Rectal smooth muscle tissue (tissue), 1 donor: ENCODE data around the gene LIMK1.

Experiments used
- H3K27ac ChIP-seq: one replicate; pipeline ENCODE4 v1.7.0; 2013; ENCODE audit warnings: low read depth, low read length, inconsistent platforms
- H3K27me3 ChIP-seq: one replicate; pipeline ENCODE4 v1.7.0; 2013; ENCODE audit warnings: low read length; ENCODE audit not compliant: control insufficient read depth, insufficient read depth
- H3K36me3 ChIP-seq: one replicate; pipeline ENCODE4 v1.7.0; 2013; ENCODE audit warnings: low read length; ENCODE audit not compliant: control insufficient read depth, insufficient read depth
- H3K4me1 ChIP-seq: one replicate; pipeline ENCODE4 v1.7.0; 2013; ENCODE audit warnings: low read length; ENCODE audit not compliant: control insufficient read depth, insufficient read depth
- H3K4me3 ChIP-seq: one replicate; pipeline ENCODE4 v1.7.0; 2013; ENCODE audit warnings: low read length
- H3K9ac ChIP-seq: one replicate; pipeline ENCODE4 v1.7.0; 2013; ENCODE audit warnings: low read length

Gene LIMK1

DNA sequence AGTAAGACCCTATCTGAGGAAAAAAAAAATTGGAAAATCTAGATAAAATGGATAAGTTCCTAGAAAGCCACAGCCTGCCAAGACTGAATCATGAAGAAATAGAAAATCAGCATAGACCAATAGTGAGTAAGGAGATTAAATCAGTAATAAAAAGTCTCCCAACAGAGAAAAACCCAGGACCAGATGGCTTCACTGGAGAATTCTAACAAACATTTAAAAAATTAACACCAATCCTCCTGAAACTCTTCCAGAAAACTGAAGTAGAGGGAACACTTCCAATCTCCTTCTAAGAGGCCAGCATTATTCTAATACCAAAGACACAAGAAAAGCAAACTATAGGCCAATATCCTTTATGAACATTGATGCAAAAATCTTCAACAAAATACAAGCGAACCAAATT, 8.8 kb upstream of the LIMK1 start:
- H3K9ac ChIP-seq, result no peak overlapping the region
- H3K36me3 ChIP-seq, result no peaks in the 10 kb centered on the region
- no peak overlapping the region for H3K4me3 ChIP-seq
- no peaks in the 10 kb centered on the region for H3K4me1 ChIP-seq
- no peak overlapping the region for H3K27ac ChIP-seq
- H3K27me3 ChIP-seq, result no peaks in the 10 kb centered on the region

DNA sequence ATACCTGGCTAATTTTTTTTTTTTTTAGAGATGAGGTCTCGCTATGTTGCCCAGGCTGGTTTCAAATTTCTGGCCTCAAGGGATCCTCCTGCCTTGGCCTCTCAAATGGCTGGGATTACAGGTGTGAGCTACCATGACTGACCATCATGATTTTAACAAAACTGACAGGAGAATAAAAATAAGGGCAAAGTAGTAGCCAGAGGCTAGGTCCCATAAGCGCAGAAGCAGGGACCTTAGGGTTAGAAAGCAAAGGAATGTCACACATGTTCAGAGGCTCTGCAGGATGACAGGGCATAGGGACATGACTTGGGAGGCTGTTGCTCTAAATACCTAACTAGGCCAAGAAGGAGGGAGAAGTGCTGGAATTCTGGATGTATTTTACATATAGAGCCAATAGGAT, 5.1 kb upstream of the LIMK1 start:
- H3K9ac ChIP-seq, result no peak overlapping the region
- H3K4me1 ChIP-seq, result peaks cover 4% of the 10 kb centered on the region
- no peaks in the 10 kb centered on the region for H3K36me3 ChIP-seq
- no peak overlapping the region for H3K27ac ChIP-seq
- H3K4me3 ChIP-seq, result no peak overlapping the region
- H3K27me3 ChIP-seq, result no peaks in the 10 kb centered on the region

DNA sequence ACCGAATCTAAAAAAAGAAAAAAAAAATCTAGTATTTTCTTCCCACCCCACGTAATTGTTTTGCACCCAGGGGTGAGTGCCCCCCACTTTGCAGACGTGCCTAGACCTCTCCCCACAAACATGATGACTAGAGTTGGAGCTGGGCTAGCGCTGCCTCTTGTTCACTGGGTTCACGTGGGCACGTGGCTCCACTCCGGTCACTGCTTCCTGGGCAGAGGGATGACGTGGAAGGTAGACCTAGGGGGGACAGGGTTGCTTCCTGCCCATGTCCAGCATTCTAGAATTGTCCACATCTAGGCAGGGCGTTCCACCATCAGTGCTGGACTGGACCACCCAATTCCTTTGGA, 861 bp upstream of the LIMK1 start:
- Histone ChIP-seq H3K27me3 (no peaks in the 10 kb centered on the region), H3K4me3 (no peak overlapping the region)

DNA sequence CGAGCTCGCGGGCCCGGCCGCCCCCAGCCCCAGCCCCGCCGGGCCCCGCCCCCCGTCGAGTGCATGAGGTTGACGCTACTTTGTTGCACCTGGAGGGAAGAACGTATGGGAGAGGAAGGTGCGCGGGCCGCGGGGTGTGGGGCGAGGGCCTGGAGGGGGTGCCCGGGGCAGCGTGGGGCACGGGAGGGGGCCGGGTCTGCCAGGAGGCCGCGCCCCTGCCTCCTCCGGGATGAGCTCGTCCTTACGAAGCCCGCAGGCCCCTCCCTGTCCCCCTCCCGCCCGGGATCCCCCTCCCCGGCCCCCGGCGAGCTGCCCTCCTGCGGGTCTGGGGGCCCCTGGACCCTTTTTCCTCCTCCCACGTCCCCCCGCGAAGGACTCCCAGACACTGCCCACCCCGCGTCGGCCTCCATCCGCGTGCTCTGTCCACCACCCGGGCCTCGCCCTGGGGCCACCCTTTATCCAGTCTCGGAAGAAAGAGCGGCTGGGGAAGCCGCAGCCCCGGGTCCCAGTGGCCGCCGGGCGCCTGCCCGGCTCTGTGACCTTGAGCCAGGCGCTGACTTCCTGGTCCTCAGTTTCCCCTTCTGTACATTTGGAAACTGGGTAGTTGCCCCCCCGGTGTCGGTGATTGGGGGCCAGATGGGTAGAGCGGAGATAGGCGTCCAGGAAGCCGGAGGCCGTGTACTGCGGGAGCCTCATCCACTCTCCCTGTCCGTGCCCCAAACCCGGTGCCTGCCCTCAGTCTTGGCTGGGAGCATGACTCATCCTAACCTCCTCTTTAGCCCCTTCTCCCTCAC, 521 bp downstream of the LIMK1 start:
- no peaks in the 10 kb centered on the region for H3K27me3 ChIP-seq
- peaks cover 9% of the 10 kb centered on the region for H3K4me1 ChIP-seq
- H3K9ac ChIP-seq, result peak overlapping the region; percentile 14
- H3K36me3 ChIP-seq, result no peaks in the 10 kb centered on the region
- peak overlapping the region; percentile 61 for H3K4me3 ChIP-seq
- no peak overlapping the region for H3K27ac ChIP-seq

More for the DNA sequence above, 861 bp upstream of the LIMK1 start:
- Histone ChIP-seq H3K27ac (no peak overlapping the region), H3K36me3 (no peaks in the 10 kb centered on the region), H3K9ac (no peak overlapping the region), H3K4me1 (peaks cover 9% of the 10 kb centered on the region)

DNA sequence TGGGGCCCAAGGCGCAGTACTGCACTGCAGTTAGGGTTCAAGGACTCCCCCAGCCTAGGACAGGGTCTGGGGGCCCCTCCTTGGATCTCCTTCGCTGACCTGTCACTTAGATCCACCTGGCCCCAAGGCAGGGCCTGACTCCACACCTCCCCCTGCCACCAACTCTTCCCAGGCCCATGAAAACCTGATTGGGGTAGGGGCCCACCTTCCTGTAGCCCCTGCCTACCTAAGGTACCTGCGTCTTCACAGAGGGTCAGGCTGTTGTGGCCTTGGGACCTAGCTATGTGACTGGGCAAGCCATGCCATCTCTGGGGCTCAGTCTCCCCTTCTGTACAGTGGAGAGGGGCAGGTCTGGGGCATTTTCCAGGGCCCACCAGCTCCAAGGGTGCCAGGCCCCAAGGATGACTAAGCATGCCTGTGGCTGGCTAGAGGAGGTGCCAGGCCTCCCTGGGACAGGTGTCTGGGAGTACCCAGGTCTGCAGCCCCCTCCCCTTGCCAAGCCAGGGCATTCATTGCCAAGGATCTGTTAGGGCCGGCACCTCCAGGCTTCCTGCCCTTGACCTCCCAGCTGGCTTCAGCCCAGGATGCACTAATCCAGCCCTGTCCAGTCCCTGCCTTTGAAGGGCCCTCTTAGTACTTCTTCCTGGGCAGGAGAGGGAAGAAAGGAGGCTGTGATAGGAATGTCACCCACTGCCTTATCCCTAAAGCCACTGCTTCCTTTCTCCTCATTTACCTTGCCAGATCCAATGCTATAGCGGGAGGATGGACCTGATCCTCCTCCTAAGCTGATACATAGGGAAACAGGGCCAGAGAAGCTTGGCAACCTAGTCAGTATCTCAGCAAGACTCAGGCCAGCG, 1.3 kb downstream of the LIMK1 start:
- H3K4me3 ChIP-seq, result peak overlapping the region; percentile 61
- H3K4me1 ChIP-seq, result peaks cover 9% of the 10 kb centered on the region
- H3K27ac ChIP-seq, result no peak overlapping the region
- no peaks in the 10 kb centered on the region for H3K36me3 ChIP-seq
- no peaks in the 10 kb centered on the region for H3K27me3 ChIP-seq
- H3K9ac ChIP-seq, result peak overlapping the region; percentile 14

DNA sequence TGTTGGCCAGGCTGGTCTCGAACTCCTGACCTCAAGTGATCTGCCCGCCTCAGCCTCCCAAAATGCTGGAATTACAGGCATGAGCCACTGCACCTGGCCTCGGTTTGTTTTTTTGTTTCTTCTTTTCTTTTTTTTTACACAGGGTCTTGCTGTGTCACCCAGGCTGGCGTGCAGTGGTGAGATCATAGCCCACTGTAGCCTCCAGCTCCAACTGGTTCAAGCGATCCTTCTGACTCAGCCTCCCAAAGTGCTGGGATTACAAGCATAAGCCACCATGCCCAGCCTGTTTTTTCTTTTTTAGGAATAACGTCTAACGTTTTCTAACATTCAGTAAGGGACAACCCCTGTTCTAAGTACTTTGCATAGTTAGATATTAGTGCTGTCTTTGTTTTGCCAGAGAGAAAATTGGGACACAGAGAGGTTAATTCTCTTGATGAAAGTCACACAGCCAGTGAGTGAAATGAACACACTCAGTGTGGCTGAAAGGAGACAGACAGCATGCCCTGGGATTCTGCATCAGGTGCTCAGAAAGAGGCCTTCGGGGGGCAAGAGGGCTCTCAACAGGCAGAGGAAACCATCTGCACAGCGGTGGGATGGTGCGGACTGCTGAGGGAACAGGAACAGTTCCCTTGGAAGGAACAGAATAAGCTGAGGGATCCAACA, 4.3 kb downstream of the LIMK1 start:
- Histone ChIP-seq H3K4me1 (peaks cover 9% of the 10 kb centered on the region), H3K27me3 (no peaks in the 10 kb centered on the region), H3K27ac (no peak overlapping the region), H3K36me3 (no peaks in the 10 kb centered on the region), H3K9ac (no peak overlapping the region), H3K4me3 (no peak overlapping the region)

DNA sequence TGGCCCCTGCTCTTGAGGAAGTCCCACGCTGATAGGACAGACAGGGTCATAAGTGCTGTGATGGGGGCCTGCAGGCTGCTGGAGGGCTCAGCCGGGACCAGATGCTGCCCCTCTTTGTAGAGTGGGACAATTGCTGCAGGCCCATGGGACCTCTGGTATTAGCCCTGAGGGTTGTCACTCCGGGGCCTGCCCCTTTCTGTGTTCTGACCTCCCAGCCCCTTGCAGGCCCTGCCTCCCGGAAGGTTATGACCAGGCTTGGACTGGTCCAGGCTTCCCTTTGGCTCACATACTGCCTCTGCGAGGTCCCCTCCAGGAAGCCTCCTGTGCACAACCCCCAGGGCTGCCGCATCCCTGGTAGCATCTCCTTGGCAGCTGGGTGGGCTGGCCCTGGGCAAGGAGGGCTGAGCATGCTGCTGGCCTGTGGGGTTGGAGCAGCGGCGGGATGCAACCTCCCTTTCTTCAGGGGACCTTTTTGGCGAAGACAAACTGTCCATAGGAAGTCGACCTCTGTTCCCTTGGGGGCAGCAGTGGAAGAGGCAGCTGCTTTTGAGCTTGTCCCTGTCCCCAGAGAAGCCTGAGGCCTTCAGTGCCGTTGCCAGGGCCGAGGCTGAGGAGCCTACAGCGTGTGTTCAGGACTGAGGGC, 8.8 kb downstream of the LIMK1 start:
- Histone ChIP-seq H3K36me3 (peaks cover 3% of the 10 kb centered on the region), H3K4me1 (peaks cover 12% of the 10 kb centered on the region), H3K27me3 (no peaks in the 10 kb centered on the region), H3K4me3 (no peak overlapping the region), H3K9ac (no peak overlapping the region), H3K27ac (peak overlapping the region; percentile 45)

DNA sequence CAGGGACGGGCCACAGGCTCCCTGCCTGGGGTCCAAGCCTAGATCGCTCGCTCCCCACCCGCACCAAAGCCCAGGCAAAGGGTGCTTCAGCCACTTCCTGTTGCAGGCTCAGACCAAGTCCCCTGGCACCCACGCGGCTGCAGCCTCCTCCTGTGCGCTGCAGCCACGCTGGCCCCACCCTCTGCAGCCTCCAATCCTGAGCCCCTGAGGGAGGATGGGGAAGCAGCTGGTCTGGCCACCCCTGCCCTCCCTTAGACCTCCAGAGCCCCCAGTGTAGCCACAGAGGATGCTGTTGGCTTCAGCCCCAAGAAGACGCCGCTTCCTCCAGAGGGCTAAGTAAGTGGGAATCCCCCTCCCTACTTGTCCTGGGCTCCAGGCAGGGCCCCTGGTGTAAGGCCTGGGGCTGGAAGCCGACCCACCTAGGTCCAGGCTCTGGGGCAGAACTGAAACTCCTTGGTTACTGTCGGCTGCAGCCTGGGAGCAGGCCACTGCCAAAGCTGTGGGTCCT, 9.4 kb downstream of the LIMK1 start:
- H3K36me3 ChIP-seq, result peaks cover 3% of the 10 kb centered on the region
- no peak overlapping the region for H3K9ac ChIP-seq
- no peaks in the 10 kb centered on the region for H3K27me3 ChIP-seq
- peak overlapping the region; percentile 48 for H3K4me3 ChIP-seq
- peaks cover 12% of the 10 kb centered on the region for H3K4me1 ChIP-seq
- peak overlapping the region; percentile 45 for H3K27ac ChIP-seq

DNA sequence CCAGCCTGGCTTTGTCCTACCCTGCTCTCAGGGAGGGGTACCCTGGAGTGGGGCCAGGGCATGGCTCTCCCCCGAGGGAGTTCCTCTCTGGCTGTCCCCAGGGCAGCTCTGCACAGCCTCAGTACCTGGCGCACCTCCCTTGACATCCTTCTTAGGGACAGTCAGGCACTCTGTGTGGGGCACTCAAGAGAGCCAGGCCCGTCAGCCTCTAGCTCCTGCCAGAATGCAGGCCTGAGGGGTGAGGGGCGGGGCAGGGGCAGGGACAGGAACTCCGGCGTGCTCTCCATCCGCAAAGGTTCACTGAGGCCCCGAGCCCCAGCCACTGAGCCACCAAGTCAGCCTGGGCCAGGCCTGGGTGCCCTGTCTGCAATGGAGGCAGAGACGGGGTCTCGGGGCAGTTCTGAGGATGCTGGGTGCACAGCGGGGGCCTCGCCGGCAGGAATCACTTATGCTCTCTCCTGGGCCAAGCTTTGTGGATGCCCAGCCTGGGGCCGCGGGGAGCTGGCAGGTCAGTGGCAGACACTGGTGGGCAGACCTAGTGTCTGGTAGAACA, 10.1 kb downstream of the LIMK1 start:
- Histone ChIP-seq H3K27ac (peak overlapping the region; percentile 45), H3K4me1 (peaks cover 12% of the 10 kb centered on the region), H3K36me3 (peaks cover 3% of the 10 kb centered on the region), H3K27me3 (no peaks in the 10 kb centered on the region), H3K9ac (peak overlapping the region; percentile 11), H3K4me3 (peak overlapping the region; percentile 62)

DNA sequence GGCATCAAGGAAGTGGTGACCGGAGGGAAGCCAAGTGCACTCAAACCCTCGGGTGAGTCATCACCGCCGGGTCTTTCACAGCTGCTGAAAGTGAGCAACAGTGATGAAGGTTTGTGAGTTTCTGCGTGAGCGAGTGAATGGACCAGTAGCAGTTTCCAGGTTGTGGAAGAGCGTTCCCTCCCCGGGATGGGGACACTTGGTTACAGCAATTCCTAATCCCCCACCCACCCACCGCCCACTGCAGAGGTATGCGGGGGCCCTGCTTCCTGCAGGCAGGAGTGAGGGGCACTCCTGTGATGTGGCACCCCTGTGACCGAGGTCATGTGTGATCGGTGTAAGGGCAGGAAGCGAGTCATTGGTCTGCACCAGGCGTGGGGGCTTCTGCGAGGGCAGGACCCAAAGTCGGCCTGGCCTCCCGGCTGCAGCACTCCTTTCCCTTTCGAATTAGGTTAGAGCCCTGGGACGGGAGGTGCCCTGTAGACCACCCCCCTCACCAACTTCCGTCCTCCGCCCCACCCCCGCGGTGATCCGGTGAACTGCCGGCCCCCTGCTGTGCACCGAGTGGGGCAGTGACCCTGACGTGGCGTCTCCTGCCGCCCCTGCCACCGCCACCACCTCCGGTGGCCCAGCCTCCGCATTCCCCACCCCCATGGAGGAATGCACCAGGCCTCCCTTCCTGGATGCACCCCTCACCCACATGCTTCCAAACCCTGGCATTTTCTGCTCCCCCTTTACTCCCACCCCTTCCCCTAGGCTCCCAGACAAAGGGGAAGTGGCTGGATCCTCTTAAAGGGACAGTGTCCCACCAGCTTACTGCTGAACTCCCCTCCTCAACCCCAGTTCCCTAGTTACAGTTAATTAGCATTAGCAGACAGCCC, 10.9 kb downstream of the LIMK1 start:
- H3K36me3 ChIP-seq, result peaks cover 3% of the 10 kb centered on the region
- peaks cover 12% of the 10 kb centered on the region for H3K4me1 ChIP-seq
- H3K27me3 ChIP-seq, result no peaks in the 10 kb centered on the region
- H3K27ac ChIP-seq, result peak overlapping the region; percentile 22
- H3K9ac ChIP-seq, result no peak overlapping the region
- peak overlapping the region; percentile 62 for H3K4me3 ChIP-seq

DNA sequence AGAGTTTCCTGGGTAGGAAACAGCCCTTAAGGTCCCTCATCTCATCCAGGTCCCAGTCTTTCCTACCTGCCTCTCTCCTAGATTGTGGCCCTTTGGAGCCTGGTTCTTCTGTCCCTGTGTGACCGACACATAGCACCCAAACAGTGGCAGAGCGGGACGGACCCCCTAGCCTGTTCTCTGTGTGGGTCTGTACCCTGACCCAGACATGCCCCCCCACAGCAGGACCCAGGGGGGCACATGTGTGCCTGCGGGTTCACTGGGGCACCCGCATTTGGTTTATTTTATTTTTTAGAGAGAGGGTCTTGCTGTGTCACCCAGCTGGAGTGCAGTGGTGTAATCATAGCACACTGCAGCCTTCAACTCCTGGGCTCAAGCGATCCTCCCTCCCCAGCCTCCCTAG, 11.5 kb downstream of the LIMK1 start:
- Histone ChIP-seq H3K4me1 (peaks cover 12% of the 10 kb centered on the region), H3K27ac (peak overlapping the region; percentile 22)

More for the DNA sequence above, 11.5 kb downstream of the LIMK1 start:
- no peaks in the 10 kb centered on the region for H3K27me3 ChIP-seq
- peak overlapping the region; percentile 62 for H3K4me3 ChIP-seq
- H3K9ac ChIP-seq, result no peak overlapping the region
- H3K36me3 ChIP-seq, result peaks cover 3% of the 10 kb centered on the region
